Ascending aorta (tissue), 2 donors: ENCODE data around the gene PRKAG2. TPM values are rescaled to one million over a fixed set of nuclear protein-coding genes. Genes with fewer than 3 reads are reported as not detected.

Source experiments
- DNase-seq, 2 donors: peaks; one replicate each; pipeline ENCODE4 v3.0.0-alpha.2; 2019; ENCODE audit warnings: low spot score in 2 of 2
- H3K27ac ChIP-seq, 2 donors: fragments of 200-600 bp; sonication (generic); one replicate each; pipeline ENCODE4 v1.5.1; 2016 to 2017; ENCODE audit warnings: mild to moderate bottlenecking in 1 of 2
- H3K27me3 ChIP-seq: fragments of 200-600 bp; sonication (generic); one replicate; pipeline ENCODE4 v1.5.1; 2017
- H3K36me3 ChIP-seq, 2 donors: fragments of 200-600 bp; sonication (generic); one replicate each; pipeline ENCODE4 v1.5.1; 2016
- H3K4me1 ChIP-seq, 2 donors: fragments of 200-600 bp; sonication (generic); one replicate each; pipeline ENCODE4 v1.5.1; 2016 to 2017; ENCODE audit warnings: mild to moderate bottlenecking in 1 of 2
- H3K4me3 ChIP-seq, 2 donors: fragments of 200-600 bp; sonication (generic); one replicate each; pipeline ENCODE4 v1.5.1; 2016 to 2017; ENCODE audit warnings: mild to moderate bottlenecking in 1 of 2
- H3K9me3 ChIP-seq, 2 donors: fragments of 200-600 bp; sonication (generic); one replicate each; pipeline ENCODE4 v1.5.1; 2016
- intact Hi-C: fragments of 100-400 bp; cut with DNase I; formaldehyde crosslinking; loops from one replicate; pipeline ENCODE4 v1.15.1; 2023
- total RNA-seq: library from RNA; depleted of rRNA; stranded (reverse); fragments of >200 nt; gene quantifications from one replicate; pipeline ENCODE4 v1.1.0, GENCODE V29; 2016
- TF ChIP-seq, protein P1 (sequence below), 3 experiments: fragments of 200-600 bp in 2 of 3; fragments of 450-650 bp in 1 of 3; sonication (generic) in 2 of 3; IDR thresholded peaks; one replicate each; pipeline ENCODE4 v1.5.1; 2016 to 2019; ENCODE audit warnings: antibody characterized with exemption in 3 of 3, mild to moderate bottlenecking in 1 of 3, moderate library complexity in 1 of 3

PRKAG2 gene
- total RNA-seq, 1 donor from 2014 or later = 26.7 TPM

DNA sequence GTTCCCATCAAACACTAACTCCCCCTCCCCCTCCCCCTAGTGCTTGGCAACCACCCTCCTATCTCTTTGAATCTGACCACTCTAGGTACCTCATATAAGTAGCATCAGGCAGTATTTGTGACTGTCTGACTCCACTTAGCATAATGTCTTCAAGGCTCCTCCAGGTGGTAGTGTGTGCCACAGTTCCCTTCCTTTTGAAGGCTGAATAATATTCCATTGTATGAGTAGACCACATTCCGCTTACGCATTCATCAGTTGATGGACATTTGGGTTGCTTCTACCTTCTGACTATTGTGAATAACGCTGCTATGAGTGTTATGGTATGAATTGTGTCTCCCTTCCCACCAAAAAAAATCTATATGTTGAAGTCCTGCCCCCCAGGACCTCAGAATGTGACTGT, 89.6 kb downstream of the PRKAG2 start:
- TF ChIP-seq, protein P1, sequence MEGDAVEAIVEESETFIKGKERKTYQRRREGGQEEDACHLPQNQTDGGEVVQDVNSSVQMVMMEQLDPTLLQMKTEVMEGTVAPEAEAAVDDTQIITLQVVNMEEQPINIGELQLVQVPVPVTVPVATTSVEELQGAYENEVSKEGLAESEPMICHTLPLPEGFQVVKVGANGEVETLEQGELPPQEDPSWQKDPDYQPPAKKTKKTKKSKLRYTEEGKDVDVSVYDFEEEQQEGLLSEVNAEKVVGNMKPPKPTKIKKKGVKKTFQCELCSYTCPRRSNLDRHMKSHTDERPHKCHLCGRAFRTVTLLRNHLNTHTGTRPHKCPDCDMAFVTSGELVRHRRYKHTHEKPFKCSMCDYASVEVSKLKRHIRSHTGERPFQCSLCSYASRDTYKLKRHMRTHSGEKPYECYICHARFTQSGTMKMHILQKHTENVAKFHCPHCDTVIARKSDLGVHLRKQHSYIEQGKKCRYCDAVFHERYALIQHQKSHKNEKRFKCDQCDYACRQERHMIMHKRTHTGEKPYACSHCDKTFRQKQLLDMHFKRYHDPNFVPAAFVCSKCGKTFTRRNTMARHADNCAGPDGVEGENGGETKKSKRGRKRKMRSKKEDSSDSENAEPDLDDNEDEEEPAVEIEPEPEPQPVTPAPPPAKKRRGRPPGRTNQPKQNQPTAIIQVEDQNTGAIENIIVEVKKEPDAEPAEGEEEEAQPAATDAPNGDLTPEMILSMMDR (IDR thresholded peaks at IDR 0.05) = no peak
- intact Hi-C loops = no loop called here
- no peaks in the 10 kb centered on the region for H3K27me3 ChIP-seq

DNA sequence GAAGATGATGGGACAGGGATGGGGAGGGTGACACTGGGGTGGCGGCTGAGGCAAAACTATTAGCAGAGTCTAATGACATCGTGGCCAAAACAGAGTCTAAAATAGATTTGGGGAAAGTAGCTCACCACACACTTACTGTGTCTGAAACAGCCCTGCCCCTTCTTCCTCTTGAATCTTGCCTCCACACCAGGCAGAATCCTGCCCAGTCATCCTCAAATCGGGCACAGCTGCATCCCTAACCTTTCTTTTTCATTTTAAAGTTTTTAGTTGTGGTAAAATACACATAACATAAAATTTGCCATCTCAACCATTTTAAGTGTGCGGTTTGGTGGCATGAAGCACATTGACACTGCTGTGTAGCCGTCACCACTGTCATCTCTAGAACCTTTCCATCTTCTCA, 90.0 kb downstream of the PRKAG2 start:
- Histone ChIP-seq H3K27ac (no peak overlapping the region), H3K27me3 (no peaks in the 10 kb centered on the region), H3K9me3 (no peaks in the 10 kb centered on the region), H3K4me1 (peaks cover 0 to 9% of the 10 kb centered on the region in 2 donors), H3K36me3 (no peaks in the 10 kb centered on the region), H3K4me3 (no peak overlapping the region)
- TF ChIP-seq, protein P1 (IDR thresholded peaks at IDR 0.05) = no peak
- no peak for DNase-seq
- intact Hi-C loops = no loop called here

More for the DNA sequence above, 89.6 kb downstream of the PRKAG2 start:
- Histone ChIP-seq H3K4me3 (no peak overlapping the region), H3K4me1 (peaks cover 0 to 9% of the 10 kb centered on the region in 2 donors), H3K9me3 (no peaks in the 10 kb centered on the region), H3K36me3 (no peaks in the 10 kb centered on the region), H3K27ac (no peak overlapping the region)
- no peak for DNase-seq

DNA sequence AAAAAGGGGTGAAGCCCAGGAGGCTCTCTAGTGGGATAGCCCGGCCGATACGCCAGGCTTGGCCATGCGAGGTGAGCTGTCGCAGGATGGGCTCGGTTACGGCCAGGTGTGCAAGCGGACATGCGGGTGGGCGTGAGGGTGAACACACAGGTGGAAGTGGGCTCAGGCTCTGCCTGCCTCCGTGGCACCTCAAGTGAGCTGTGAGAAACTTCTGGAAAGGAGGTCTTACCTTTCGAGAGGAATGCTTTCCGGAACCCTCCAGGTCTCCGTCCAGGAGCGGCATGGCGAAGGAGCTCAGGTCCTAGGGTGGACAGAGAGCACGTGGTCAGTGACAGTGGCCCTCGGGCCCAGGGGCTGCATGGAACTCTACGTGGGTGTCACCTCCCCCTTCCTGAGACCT, 90.7 kb downstream of the PRKAG2 start:
- Histone ChIP-seq H3K4me1 (peaks cover 0 to 9% of the 10 kb centered on the region in 2 donors), H3K27ac (no peak overlapping the region), H3K4me3 (no peak overlapping the region), H3K27me3 (no peaks in the 10 kb centered on the region), H3K9me3 (no peaks in the 10 kb centered on the region), H3K36me3 (no peaks in the 10 kb centered on the region)
- TF ChIP-seq, protein P1 (IDR thresholded peaks at IDR 0.05) = no peak
- intact Hi-C loops = no loop called here
- no peak for DNase-seq

DNA sequence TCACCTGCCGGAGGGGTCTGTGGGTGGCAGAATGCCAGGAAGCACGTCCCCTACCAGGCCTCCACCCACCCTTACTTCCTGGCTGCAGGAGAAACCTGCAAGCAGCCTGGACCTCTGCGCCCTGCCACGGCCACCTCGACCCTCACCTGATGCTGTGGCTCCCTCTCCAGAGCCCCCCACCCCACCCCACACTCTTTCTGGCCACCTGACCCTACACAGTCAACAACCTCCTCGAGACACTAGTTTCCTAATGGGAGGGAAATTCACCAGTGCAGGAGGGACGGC, 91.3 kb downstream of the PRKAG2 start:
- DNase-seq = no peak
- Histone ChIP-seq H3K9me3 (no peaks in the 10 kb centered on the region), H3K36me3 (peaks cover 0 to 4% of the 10 kb centered on the region in 2 donors), H3K27ac (no peak overlapping the region), H3K27me3 (no peaks in the 10 kb centered on the region), H3K4me1 (peaks cover 0 to 9% of the 10 kb centered on the region in 2 donors), H3K4me3 (no peak overlapping the region)
- intact Hi-C loops = no loop called here
- TF ChIP-seq, protein P1 (IDR thresholded peaks at IDR 0.05) = no peak

DNA sequence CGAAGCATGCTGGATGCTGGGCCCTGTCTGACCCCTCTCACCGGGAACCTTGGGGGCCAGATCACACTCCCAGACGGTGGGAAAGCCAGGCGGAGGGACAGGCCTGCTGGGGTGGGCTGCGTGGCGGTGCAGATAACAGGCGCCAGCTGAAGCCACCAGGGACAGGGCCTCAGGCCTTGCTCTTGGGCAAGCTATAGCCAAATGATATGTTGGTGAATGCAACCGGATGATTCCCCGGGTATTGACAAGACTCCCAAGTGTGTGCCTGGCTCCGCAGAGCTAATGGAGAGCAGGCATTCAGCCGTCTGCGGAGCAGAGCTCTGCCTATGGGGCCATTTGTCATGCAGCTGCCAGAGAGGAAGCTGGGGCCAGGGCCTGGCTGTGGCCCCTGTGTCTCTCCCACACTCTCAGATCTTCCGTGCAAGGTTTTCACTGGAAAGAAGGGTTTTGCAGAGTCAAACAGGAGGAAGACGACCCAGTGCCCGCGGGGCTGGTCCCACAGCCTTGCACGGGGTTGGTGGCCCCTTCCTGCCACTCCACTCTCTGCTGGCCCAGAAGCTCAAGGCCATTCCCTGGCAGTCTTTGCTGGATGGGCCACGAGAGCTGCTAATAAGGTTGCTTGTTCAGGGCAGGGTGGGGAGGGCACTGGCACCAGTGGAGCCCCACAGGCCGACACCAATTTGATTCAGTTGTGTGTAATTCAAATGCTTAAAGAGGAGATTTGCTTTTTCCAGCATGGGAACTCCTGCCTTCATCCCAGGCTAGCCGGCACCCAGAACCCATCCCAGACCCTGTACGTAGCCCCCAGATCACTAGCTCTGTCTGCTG, 91.8 kb downstream of the PRKAG2 start:
- Histone ChIP-seq H3K27ac (no peak overlapping the region), H3K9me3 (no peaks in the 10 kb centered on the region), H3K36me3 (peaks cover 0 to 8% of the 10 kb centered on the region in 2 donors), H3K27me3 (no peaks in the 10 kb centered on the region), H3K4me1 (peaks cover 0 to 9% of the 10 kb centered on the region in 2 donors), H3K4me3 (no peak overlapping the region)
- DNase-seq = no peak
- TF ChIP-seq, protein P1 (IDR thresholded peaks at IDR 0.05) = no peak
- intact Hi-C loops = loop anchor here (5.0 kb wide), 2 partner anchors 92 to 147 kb away; partner anchors contain the start of gene PRKAG2
